Astrocyte of the cerebellum (primary cell): ENCODE measurements around the gene NFYA.

Experiments used
- DNase-seq: peaks from one replicate; pipeline ENCODE4 v3.0.0-alpha.2; 2011; ENCODE audit warnings: low read depth
- H3K4me3 ChIP-seq: 2 replicates; pipeline ENCODE4 v1.5.1; 2011; ENCODE audit warnings: mild to moderate bottlenecking, low read depth, low read length, moderate library complexity
- in situ Hi-C: cut with HindIII; loops from 2 replicates; pipeline ENCODE4 v1.10.0; 2017; ENCODE audit warnings: low sequenced_read_pairs
- TF ChIP-seq, protein P1 (sequence below): IDR thresholded peaks from 2 replicates; pipeline ENCODE4 v1.5.1; 2012; ENCODE audit warnings: low read length, low read depth, moderate library complexity, mild to moderate bottlenecking; ENCODE audit errors: missing control alignments

NFYA gene

DNA sequence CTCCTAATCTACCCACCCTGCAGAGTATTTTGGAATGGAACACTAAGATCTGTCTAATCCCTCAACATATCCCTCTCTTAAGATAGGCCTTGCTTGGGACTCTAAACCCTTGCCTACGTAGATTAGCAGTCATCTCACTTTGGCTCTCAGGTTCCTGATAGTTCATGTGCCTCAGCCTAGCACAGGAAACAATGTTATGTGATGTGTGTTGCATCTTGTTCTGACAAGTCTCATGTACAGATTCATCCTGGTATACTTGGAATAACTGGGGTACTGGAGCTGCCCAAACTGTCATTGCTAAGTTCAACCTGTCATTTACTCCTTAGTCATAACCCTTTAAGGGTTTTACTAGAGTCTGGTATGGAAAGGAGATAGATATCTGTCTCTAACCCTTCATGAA is 47.3 kb downstream of the NFYA start:
- TF ChIP-seq, protein P1, sequence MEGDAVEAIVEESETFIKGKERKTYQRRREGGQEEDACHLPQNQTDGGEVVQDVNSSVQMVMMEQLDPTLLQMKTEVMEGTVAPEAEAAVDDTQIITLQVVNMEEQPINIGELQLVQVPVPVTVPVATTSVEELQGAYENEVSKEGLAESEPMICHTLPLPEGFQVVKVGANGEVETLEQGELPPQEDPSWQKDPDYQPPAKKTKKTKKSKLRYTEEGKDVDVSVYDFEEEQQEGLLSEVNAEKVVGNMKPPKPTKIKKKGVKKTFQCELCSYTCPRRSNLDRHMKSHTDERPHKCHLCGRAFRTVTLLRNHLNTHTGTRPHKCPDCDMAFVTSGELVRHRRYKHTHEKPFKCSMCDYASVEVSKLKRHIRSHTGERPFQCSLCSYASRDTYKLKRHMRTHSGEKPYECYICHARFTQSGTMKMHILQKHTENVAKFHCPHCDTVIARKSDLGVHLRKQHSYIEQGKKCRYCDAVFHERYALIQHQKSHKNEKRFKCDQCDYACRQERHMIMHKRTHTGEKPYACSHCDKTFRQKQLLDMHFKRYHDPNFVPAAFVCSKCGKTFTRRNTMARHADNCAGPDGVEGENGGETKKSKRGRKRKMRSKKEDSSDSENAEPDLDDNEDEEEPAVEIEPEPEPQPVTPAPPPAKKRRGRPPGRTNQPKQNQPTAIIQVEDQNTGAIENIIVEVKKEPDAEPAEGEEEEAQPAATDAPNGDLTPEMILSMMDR = no peak
- no peak for DNase-seq
- H3K4me3 ChIP-seq = no peak overlapping the region
- in situ Hi-C loops = no loop called here

DNA sequence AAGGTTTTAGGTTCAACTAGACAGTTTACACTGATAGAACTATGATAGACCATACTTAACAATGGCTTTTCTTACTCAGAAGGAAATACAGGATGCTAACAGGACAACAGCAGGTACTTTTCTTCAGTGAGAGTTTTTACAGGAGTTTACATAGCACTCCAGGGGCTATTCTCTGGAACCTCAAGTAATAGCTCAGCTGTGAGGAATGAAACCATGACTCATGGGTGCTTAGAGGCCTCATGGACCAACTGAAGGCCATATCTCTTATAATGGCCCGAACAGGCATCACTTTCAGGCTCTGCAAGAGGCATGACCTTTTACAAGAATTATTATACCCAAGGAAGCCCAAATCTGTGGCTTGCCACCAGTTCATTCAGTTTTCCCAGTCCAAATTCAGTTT is 49.6 kb downstream of the NFYA start:
- TF ChIP-seq, protein P1 = no peak
- no peak for DNase-seq
- H3K4me3 ChIP-seq = no peak overlapping the region
- in situ Hi-C loops = no loop called here

DNA sequence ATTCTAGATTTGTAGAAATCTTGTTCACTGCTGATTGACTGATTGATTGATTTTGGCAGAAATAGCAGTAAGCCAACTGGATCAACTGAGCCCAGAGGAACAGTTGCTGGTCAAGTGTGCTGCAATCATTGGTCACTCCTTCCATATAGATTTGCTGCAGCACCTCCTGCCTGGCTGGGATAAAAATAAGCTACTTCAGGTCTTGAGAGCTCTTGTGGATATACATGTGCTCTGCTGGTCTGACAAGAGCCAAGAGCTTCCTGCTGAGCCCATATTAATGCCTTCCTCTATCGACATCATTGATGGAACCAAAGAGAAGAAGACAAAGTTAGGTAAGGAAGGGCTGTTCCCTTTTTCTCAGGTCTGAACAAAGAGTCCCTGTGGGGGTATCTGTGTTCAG is 50.1 kb downstream of the NFYA start:
- in situ Hi-C loops = no loop called here
- DNase-seq = no peak
- TF ChIP-seq, protein P1 = no peak
- no peak overlapping the region for H3K4me3 ChIP-seq

DNA sequence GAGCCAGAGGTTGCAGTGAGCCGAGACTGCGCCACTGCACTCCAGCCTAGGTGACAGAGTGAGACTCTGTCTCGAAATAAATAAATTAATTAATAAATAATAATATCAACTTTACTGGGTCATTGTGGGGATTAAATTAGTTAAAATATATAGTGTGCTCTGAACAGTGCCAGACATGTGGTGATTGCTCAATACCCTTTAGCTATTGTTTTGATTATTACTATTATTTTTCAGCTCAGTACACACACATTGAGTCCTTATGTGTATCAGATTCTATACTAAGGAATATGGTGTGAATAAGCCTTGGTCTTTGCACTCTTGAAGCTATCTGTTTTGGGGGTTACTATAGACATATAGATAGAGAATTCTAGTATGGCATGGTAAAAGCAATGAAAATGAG is 52.5 kb downstream of the NFYA start:
- TF ChIP-seq, protein P1 = no peak
- in situ Hi-C loops = no loop called here
- no peak for DNase-seq
- H3K4me3 ChIP-seq = no peak overlapping the region

DNA sequence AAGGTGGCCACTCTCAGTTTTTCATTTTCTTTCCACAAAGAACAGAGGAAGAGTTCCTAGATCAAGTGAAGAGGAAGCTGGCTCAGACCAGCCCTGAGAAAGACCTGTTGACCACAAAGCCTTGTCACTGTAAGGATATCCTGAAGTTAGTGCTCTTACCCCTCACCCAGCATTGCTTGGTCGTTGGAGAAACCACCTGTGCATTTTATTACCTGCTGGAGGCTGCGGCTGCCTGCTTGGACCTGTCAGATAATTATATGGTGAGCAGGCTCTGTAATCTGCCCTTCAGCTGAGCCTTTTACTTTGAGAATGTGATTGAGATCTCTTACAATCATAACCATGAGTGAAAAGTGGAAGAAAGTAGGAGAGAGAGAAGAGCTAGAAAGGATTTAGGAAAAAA is 59.5 kb downstream of the NFYA start:
- TF ChIP-seq, protein P1 = no peak
- in situ Hi-C loops = no loop called here
- H3K4me3 ChIP-seq = no peak overlapping the region

DNA sequence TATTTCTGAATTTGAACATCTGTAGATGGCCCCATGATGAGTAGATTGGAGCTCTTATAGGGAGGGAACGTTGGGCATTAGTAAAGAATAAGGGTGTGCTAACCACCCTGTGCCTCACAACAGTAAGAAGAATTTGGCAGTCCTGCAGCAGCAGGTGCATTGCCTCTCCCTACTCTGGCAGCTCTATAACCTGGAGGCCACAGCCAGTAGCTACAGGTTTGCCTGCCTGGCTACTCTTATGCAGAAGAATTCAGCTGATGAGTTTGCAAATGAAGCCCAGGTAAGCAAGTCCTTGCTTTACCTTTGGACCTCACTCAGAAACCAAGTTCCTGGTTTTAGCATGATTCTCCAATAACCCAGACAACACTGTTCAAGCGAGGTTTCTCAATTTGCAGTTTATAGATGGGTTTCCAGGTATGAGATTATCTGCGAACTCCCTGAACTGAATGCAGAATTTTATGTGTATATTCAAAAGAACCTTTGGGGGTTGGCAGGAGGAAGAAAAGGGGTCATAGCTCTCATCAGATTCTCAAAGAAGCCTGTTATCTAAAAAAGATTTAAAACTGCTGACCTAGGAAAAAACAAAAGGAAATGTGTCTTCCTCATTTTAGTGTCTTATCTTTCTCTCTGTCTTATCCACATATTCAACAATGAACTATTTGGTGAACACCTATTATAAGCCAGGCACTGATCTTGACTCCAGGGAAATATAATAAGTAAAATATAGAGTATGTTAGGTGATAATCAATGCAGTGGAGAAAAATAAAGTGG is 62.5 kb downstream of the NFYA start:
- in situ Hi-C loops = no loop called here
- TF ChIP-seq, protein P1 = no peak
- H3K4me3 ChIP-seq = no peak overlapping the region
- no peak for DNase-seq

More for the DNA sequence above, 59.5 kb downstream of the NFYA start:
- no peak for DNase-seq

DNA sequence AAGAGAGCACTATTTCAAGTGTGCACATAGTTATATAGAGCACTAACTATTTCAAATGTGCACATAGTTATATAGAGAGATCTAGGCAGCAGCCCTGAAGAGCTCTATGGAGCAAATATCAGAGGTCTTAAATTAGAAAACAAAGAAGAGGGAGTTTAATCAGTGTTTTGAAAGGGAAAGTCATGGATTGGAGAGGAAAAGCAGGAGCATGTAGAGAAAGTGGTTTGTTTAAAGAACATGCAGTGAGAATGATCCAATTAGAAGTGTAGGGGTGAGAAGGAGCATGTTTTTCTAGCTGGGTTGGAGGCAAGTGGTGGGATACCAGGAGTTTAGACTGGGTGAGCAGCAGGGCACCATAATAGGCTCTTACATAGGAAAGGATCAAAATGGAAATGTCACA is 64.1 kb downstream of the NFYA start:
- TF ChIP-seq, protein P1 = no peak
- no peak overlapping the region for H3K4me3 ChIP-seq
- in situ Hi-C loops = no loop called here
- no peak for DNase-seq
